ENCODE data around the gene DTX1. TPM values are rescaled to one million over a fixed set of nuclear protein-coding genes. Genes with fewer than 3 reads are reported as not detected.
A peak's percentile ranks its signal among the peaks of the same experiment; 100 is the strongest.

Gene DTX1
- total RNA-seq, 2 experiments from 2014 or later, result 0.15 to 0.25 TPM

- ChIA-PET POLR2A (no interaction called here), CTCF (no interaction called here)
- Mint-ChIP-seq H3K4me1 (no peaks in the 10 kb centered on the region), H3K27me3 (peaks cover 2% of the 10 kb centered on the region), H3K9me3 (no peaks in the 10 kb centered on the region), H3K36me3 (ENCODE audit: low read depth) (no peaks in the 10 kb centered on the region), H3K4me3 (no peak overlapping the region), H3K27ac (no peak overlapping the region)
- DNase-seq, result no peak
Observed at GRCh38 chr12:113041560-113041959, 15.0 kb upstream of the DTX1 start.

GRCh38 chr12:113043240-113043639 is 13.3 kb upstream of the DTX1 start:
- H3K27ac Mint-ChIP-seq, result no peak overlapping the region
- CTCF ChIA-PET, result interaction anchor here (0.5 to 1.8 kb wide), 2 partner anchors 11 to 131 kb away, joined by 3 read pairs; no protein-coding TSS in a partner anchor
- no peak overlapping the region for H3K4me3 Mint-ChIP-seq
- no peak for DNase-seq
- POLR2A ChIA-PET, result no interaction called here
- H3K27me3 Mint-ChIP-seq, result peaks cover 2% of the 10 kb centered on the region
- no peaks in the 10 kb centered on the region for H3K4me1 Mint-ChIP-seq
- H3K9me3 Mint-ChIP-seq, result no peaks in the 10 kb centered on the region
- H3K36me3 Mint-ChIP-seq (ENCODE audit: low read depth), result no peaks in the 10 kb centered on the region

GRCh38 chr12:113044516-113044915 is 12.0 kb upstream of the DTX1 start:
- Mint-ChIP-seq H3K36me3 (ENCODE audit: low read depth) (no peaks in the 10 kb centered on the region), H3K4me3 (no peak overlapping the region)

DNA sequence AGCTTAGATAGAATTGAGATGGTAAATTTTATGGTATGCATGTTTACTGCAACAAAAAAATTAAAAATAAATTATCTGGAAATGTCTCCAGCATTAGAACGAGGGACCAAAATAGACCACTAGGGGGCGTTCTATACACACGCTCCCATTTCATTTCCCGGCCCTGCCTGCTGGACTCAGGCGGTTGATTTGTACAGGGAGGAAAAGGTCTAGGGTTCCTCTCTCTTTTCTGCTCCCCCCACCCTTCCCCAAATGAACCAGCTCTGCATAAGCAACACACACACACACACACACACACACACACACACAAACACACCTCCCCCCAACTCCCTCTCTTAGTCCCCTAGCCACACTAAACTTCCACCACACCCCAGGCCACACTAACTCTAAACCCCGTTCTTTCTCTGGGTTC is 7.8 kb upstream of the DTX1 start:
- H3K27me3 Mint-ChIP-seq, result peaks cover 2% of the 10 kb centered on the region
- H3K4me1 Mint-ChIP-seq, result no peaks in the 10 kb centered on the region
- no peak overlapping the region for H3K4me3 Mint-ChIP-seq
- no peak overlapping the region for H3K27ac Mint-ChIP-seq
- POLR2A ChIA-PET, result no interaction called here
- DNase-seq, result peak; percentile 76
- CTCF ChIA-PET, result interaction anchor here (0.8 to 1.5 kb wide), 10 partner anchors 12 to 178 kb away, joined by 3 to 4 read pairs (median 3); no protein-coding TSS in a partner anchor
- H3K9me3 Mint-ChIP-seq, result no peaks in the 10 kb centered on the region
- H3K36me3 Mint-ChIP-seq (ENCODE audit: low read depth), result no peaks in the 10 kb centered on the region

More at GRCh38 chr12:113044516-113044915, 12.0 kb upstream of the DTX1 start:
- POLR2A ChIA-PET, result no interaction called here
- H3K27ac Mint-ChIP-seq, result no peak overlapping the region
- CTCF ChIA-PET, result no interaction called here
- peaks cover 2% of the 10 kb centered on the region for H3K27me3 Mint-ChIP-seq
- no peak for DNase-seq
- H3K9me3 Mint-ChIP-seq, result no peaks in the 10 kb centered on the region
- no peaks in the 10 kb centered on the region for H3K4me1 Mint-ChIP-seq

DNA sequence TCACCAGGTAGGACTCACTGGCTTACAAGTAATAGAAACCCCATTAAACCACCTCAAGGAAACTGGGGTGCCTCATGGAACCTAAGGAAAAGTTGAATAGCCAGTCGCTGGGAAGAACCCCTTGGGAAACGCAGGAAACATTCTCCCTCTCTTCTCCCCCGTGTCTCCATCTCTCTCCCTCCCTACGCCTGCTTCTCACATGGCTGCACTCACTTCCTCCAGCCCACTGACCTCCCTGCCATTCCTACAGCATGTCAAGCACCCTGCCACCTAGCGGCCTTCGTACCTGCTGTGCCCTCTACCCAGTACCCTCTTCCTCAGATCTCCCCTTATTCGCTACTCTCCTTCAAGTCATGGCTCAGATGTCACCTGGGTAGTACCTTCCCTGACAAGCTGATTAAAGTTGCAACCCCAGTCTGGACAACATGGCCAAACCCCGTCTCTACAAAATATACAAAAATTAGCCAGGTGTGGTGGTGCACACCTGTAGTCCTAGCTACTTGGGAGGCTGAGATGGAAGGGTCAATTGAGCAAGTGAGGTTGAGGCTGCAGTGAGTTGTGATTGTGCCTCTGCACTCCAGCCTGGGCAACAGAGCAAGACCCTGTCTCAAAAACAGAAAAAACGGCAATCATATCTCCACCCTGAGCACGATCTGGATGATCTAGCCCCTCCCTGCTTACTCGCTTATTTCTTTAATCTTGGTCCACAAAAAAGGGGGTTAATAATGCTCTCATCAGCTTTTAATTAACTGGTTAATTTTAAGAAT is 6.4 kb upstream of the DTX1 start:
- no peak overlapping the region for H3K27ac Mint-ChIP-seq
- no peaks in the 10 kb centered on the region for H3K4me1 Mint-ChIP-seq
- no peak overlapping the region for H3K4me3 Mint-ChIP-seq
- POLR2A ChIA-PET, result no interaction called here
- H3K36me3 Mint-ChIP-seq (ENCODE audit: low read depth), result no peaks in the 10 kb centered on the region
- no peaks in the 10 kb centered on the region for H3K9me3 Mint-ChIP-seq
- CTCF ChIA-PET, result interaction anchor here (0.6 to 1.4 kb wide), 3 partner anchors 20 to 186 kb away, joined by 3 read pairs; no protein-coding TSS in a partner anchor
- H3K27me3 Mint-ChIP-seq, result peaks cover 5% of the 10 kb centered on the region
- DNase-seq, result no peak

DNA sequence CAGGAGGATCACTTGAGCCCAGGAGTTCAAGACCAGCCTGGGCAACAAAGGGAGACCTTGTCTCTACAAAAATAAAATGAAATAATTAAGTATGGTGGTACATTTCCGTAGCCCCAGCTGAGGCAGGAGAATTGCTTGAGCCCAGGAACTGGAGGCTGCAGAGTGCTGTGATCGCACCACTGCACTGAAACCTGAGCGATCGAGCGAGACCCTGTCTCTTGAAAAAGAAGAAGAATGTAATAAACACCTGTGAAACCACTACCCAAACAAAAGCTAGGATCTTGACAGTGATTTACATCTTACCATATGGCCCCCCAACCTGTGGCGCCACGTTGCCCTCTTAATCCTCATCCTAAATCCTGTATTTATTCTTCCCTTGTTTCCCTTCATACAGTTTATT is 5.7 kb upstream of the DTX1 start:
- Mint-ChIP-seq H3K4me1 (no peaks in the 10 kb centered on the region), H3K4me3 (no peak overlapping the region), H3K27me3 (peaks cover 7% of the 10 kb centered on the region), H3K9me3 (no peaks in the 10 kb centered on the region), H3K27ac (no peak overlapping the region), H3K36me3 (ENCODE audit: low read depth) (no peaks in the 10 kb centered on the region)
- POLR2A ChIA-PET, result no interaction called here
- CTCF ChIA-PET, result interaction anchor here (0.6 kb wide), 1 partner anchor 186 kb away, joined by 3 read pairs; no protein-coding TSS in a partner anchor
- DNase-seq, result no peak

DNA sequence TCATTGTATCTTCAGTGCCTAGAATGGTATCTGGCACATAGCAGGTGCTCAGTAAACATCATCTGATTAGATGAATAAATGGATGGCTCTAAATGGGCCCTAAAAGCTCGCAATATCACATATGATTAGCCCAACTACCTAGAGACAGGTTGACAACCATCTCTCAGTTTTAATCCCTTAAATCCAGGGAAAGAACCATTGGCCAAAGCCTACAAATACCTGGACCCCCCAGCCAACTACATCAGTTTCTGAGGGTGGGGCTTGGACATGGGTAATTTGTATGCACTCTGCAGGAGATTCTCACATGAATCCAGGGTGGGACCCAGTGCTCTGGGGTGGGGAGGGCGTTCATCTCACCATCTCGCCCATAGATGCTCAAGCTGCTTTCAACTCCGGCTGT is 4.8 kb upstream of the DTX1 start:
- H3K9me3 Mint-ChIP-seq, result no peaks in the 10 kb centered on the region
- peaks cover 5% of the 10 kb centered on the region for H3K4me1 Mint-ChIP-seq
- H3K4me3 Mint-ChIP-seq, result no peak overlapping the region
- H3K27me3 Mint-ChIP-seq, result peaks cover 11% of the 10 kb centered on the region
- no peaks in the 10 kb centered on the region for H3K36me3 Mint-ChIP-seq (ENCODE audit: low read depth)
- CTCF ChIA-PET, result no interaction called here
- DNase-seq, result no peak
- H3K27ac Mint-ChIP-seq, result no peak overlapping the region
- POLR2A ChIA-PET, result no interaction called here

DNA sequence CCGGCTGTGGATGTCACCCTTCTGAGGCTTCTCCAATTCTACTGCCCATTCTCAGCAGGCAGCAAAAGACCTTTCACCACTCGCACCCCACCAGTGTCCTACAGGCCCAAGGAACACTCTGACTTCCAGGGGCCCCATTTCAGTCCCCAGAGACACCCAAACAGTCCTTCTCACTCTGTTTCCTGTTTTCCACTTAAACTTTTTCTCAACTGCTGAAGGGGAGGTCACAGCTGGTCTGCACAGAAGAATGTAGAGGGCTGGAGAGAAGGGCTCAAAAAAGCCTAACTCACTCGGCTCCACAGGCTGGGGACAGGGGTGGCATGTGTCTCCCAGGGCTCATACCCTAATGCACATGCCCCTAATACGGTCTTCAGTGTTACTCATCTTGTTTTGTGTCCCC is 4.2 kb upstream of the DTX1 start:
- DNase-seq, result no peak
- Mint-ChIP-seq H3K9me3 (no peaks in the 10 kb centered on the region), H3K36me3 (ENCODE audit: low read depth) (no peaks in the 10 kb centered on the region), H3K4me3 (no peak overlapping the region), H3K27ac (no peak overlapping the region), H3K4me1 (peaks cover 5% of the 10 kb centered on the region), H3K27me3 (peaks cover 11% of the 10 kb centered on the region)
- CTCF ChIA-PET, result no interaction called here
- POLR2A ChIA-PET, result no interaction called here

DNA sequence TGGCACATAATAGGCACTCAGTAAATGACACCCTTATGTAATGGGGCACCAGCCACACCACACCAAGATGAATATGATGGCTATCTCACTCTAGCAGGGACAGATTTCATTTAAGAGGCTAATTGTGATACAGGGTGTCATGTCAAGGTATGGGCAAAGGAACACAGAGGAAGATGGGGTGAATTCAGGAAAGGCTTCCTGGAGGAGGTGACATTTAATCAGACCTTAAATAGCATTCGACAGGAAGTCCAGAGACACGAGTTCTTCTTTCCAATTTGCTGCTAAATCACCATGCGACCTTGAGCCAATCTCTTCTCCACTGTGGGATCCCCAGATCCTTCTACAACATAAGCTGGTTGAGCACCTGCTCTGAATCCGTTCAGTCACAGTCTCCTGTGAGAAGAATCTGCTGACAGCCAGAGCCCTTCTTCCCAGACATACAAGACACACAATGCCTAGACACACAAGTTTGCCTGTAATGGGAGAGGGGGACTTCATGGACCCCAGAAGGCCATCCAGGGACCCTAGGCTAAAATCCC is 1.5 kb upstream of the DTX1 start:
- no peak overlapping the region for H3K4me3 Mint-ChIP-seq
- DNase-seq, result no peak

GRCh38 chr12:113055594-113056380 is 743 bp upstream of the DTX1 start:
- Mint-ChIP-seq H3K27ac (no peak overlapping the region), H3K4me1 (peaks cover 5% of the 10 kb centered on the region), H3K9me3 (no peaks in the 10 kb centered on the region), H3K4me3 (peak overlapping the region; percentile 53), H3K36me3 (ENCODE audit: low read depth) (no peaks in the 10 kb centered on the region), H3K27me3 (peaks cover 11% of the 10 kb centered on the region)
- POLR2A ChIA-PET, result no interaction called here
- DNase-seq, result no peak
- CTCF ChIA-PET, result interaction anchor here (2.0 kb wide), 1 partner anchor 63 kb away, joined by 4 read pairs; no protein-coding TSS in a partner anchor

More for the DNA sequence above, 1.5 kb upstream of the DTX1 start:
- Mint-ChIP-seq H3K36me3 (ENCODE audit: low read depth) (no peaks in the 10 kb centered on the region), H3K4me1 (peaks cover 5% of the 10 kb centered on the region), H3K27me3 (peaks cover 11% of the 10 kb centered on the region), H3K9me3 (no peaks in the 10 kb centered on the region), H3K27ac (no peak overlapping the region)
- CTCF ChIA-PET, result interaction anchor here (2.0 kb wide), 1 partner anchor 62 kb away, joined by 4 read pairs; no protein-coding TSS in a partner anchor
- POLR2A ChIA-PET, result no interaction called here

DNA sequence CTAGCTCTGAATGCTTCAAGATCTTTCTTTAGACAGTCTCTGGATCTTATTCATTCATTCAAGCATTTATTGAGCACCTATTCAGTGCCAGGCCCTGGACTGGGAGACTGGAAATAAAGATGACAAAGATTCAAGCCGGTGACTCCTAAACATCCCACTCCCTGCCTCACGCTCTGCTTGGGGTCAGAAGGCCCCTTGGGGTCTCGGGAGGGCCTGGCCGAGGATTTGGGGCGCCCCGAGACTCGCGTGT is 224 bp upstream of the DTX1 start:
- CTCF ChIA-PET, result interaction anchor here (2.0 kb wide), 1 partner anchor 64 kb away, joined by 4 read pairs; no protein-coding TSS in a partner anchor
- Mint-ChIP-seq H3K4me1 (peaks cover 5% of the 10 kb centered on the region), H3K27me3 (peaks cover 11% of the 10 kb centered on the region), H3K36me3 (ENCODE audit: low read depth) (no peaks in the 10 kb centered on the region), H3K27ac (no peak overlapping the region), H3K4me3 (peak overlapping the region; percentile 53), H3K9me3 (no peaks in the 10 kb centered on the region)
- no peak for DNase-seq
- POLR2A ChIA-PET, result no interaction called here

DNA sequence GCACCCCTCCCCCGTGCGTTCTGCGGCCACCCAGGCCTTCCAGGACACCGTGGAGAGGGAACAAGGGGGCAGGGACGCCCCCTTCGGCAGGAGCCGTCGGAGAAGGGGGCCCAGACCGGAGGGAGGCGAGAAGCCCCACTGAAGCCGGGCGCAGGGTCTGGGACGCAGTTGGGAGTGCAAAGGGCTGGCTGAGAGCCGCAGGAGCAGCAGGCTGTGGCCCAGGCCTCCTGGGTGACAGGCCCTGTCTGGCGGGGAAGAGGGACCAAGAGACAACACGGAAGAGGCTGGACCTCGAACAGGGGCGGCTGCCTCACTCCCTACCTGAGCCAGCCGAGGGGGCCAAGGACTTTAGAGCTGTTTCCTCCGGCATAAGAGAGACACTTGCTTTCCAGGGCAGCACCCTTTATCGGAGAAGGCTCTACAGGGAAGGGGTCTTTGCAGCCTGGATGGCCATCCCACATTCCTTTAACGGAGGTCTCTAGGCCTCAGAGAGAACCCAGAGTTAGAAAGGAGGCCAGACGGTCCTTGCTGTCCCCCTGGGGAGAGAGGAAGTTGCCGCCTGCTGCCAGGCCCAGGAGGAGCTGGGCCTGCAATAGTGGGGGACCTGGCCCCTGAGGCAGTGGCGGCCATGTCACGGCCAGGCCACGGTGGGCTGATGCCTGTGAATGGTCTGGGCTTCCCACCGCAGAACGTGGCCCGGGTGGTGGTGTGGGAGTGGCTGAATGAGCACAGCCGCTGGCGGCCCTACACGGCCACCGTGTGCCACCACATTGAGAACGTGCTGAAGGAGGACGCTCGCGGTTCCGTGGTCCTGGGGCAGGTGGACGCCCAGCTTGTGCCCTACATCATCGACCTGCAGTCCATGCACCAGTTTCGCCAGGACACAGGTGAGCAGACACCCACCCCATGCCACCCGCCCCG is 1.3 kb downstream of the DTX1 start:
- H3K27ac Mint-ChIP-seq, result no peak overlapping the region
- peaks cover 11% of the 10 kb centered on the region for H3K27me3 Mint-ChIP-seq
- no peaks in the 10 kb centered on the region for H3K9me3 Mint-ChIP-seq
- ChIA-PET POLR2A (no interaction called here), CTCF (interaction anchor here (0.9 kb wide), 1 partner anchor 10 kb away, joined by 3 read pairs; no protein-coding TSS in a partner anchor)
- no peak overlapping the region for H3K4me3 Mint-ChIP-seq
- peaks cover 5% of the 10 kb centered on the region for H3K4me1 Mint-ChIP-seq
- no peaks in the 10 kb centered on the region for H3K36me3 Mint-ChIP-seq (ENCODE audit: low read depth)
- no peak for DNase-seq

All from activated CD4-positive, alpha-beta T cell treated with anti-CD3 and anti-CD28 coated beads, Interleukin-2, amount 10 ng/mL, durations not matched to agents 7 days and 5 days (primary cell).